ENCODE measurements around the gene KNCN.

KNCN gene

GRCh38 chr1:46553506-46553905 lies 2.1 kb upstream of the KNCN start:
- no peak overlapping the region for H3K27ac ChIP-seq
- peaks cover 0 to 30% (median 4%) of the 10 kb centered on the region in 11 experiments; a peak in 9 of 22 replicates for H4K20me1 ChIP-seq
- no peaks in the 10 kb centered on the region for H3K9me3 ChIP-seq (replicated peaks in 1 of 11)
- no peak overlapping the region for H3K4me2 ChIP-seq
- peaks cover 0 to 9% (median 5%) of the 10 kb centered on the region in 10 experiments; a peak in 5 of 20 replicates for H3K4me1 ChIP-seq
- H3K9ac ChIP-seq, result no peak overlapping the region
- peaks cover 4 to 17% (median 13%) of the 10 kb centered on the region in 11 experiments; a peak in 19 of 22 replicates for H3K36me3 ChIP-seq
- no peak for TF ChIP-seq Cebpa-rat (IDR thresholded peaks at IDR 0.05)
- no peaks in the 10 kb centered on the region for H3K27me3 ChIP-seq
- H3K4me3 ChIP-seq, result no peak overlapping the region

DNA sequence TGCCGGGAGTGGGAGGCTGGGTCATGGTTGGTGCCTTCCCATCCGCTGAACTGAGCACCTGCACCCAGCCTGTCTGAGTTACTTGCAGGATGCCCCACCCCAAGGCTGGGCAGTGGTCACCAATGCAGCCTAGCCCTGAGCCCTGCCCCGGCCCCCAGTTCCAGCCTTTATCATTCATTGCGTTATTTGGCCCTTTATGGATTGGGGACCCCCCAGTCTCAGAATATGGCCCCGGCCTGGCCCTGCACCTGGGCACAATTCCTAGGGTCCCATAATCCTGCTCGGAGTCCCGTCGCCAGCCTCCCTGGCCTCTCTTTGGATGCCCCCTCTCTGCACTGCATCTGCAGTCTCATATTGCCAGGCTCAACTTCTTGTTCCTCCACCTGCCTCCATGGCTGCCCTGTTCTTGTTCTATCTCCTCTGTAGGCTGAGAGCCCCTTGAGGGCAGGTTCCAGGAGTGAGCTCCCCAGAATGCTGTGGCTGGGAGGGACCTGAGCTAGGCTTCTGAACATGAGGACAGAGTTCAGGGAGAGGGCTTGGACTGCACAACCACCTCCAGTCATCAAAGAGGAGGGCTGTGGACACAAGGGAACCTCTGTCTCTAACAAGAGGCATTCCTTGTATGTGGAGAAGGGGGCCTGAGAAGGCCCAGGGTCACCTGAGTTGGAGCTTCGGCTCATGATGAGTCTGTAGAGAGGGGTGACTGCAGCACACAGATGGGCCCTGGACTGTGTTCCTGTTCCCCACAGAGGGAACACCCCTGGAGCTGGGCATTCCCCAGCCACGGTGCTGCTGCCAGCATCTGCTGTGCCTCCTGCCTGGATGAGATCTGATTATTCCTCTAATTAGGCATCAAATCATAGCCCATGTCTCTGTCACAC lies 1.1 kb upstream of the KNCN start:
- Histone ChIP-seq H3K9me3 (replicated peaks in 1 of 11) (no peaks in the 10 kb centered on the region), H3K27ac (no peak overlapping the region), H3K27me3 (no peaks in the 10 kb centered on the region), H3K4me1 (peaks cover 0 to 9% (median 5%) of the 10 kb centered on the region in 10 experiments; a peak in 5 of 20 replicates), H3K36me3 (peaks cover 0 to 7% (median 4%) of the 10 kb centered on the region in 11 experiments; a peak in 9 of 22 replicates), H3K4me2 (no peak overlapping the region), H3K4me3 (no peak overlapping the region), H3K9ac (no peak overlapping the region), H4K20me1 (peaks cover 0 to 21% (median 0%) of the 10 kb centered on the region in 11 experiments; a peak in 8 of 22 replicates)
- TF ChIP-seq Cebpa-rat (IDR thresholded peaks at IDR 0.05), result no peak

GRCh38 chr1:46550751-46551231 lies 656 bp downstream of the KNCN start:
- Histone ChIP-seq H3K27ac (no peak overlapping the region), H3K4me2 (no peak overlapping the region), H3K4me3 (no peak overlapping the region), H4K20me1 (peaks cover 0 to 6% (median 0%) of the 10 kb centered on the region in 11 experiments; a peak in 2 of 22 replicates), H3K9ac (no peak overlapping the region), H3K9me3 (replicated peaks in 1 of 11) (no peaks in the 10 kb centered on the region), H3K36me3 (no peaks in the 10 kb centered on the region), H3K27me3 (no peaks in the 10 kb centered on the region), H3K4me1 (peaks cover 0 to 10% (median 6%) of the 10 kb centered on the region in 10 experiments; a peak in 5 of 20 replicates)
- TF ChIP-seq Cebpa-rat (IDR thresholded peaks at IDR 0.05), result no peak

- peak overlapping the region in 3 of 11 experiments; percentile 11 to 26 (median 12); a peak in 4 of 22 replicates for H3K4me2 ChIP-seq
- H3K4me3 ChIP-seq, result no peak overlapping the region
- H3K27me3 ChIP-seq, result no peaks in the 10 kb centered on the region
- no peaks in the 10 kb centered on the region for H3K9me3 ChIP-seq (replicated peaks in 1 of 11)
- TF ChIP-seq Cebpa-rat (IDR thresholded peaks at IDR 0.05), result no peak
- peak overlapping the region in 2 of 11 experiments; percentile 18 to 50; a peak in 3 of 22 replicates for H3K27ac ChIP-seq
- H4K20me1 ChIP-seq, result peaks cover 0 to 3% (median 0%) of the 10 kb centered on the region in 11 experiments; a peak in 2 of 22 replicates
- H3K4me1 ChIP-seq, result peaks cover 0 to 10% (median 6%) of the 10 kb centered on the region in 10 experiments; a peak in 5 of 20 replicates
- H3K36me3 ChIP-seq, result no peaks in the 10 kb centered on the region
- 0 out of 22 replicates have a peak overlapping the region, but pooled peaks of 1 of the 11 experiments have one; percentile 9 for H3K9ac ChIP-seq
Measured at GRCh38 chr1:46549697-46550681, 1.5 kb downstream of the KNCN start.

GRCh38 chr1:46547481-46548383 lies 3.7 kb downstream of the KNCN start:
- H3K4me3 ChIP-seq, result no peak overlapping the region
- no peak overlapping the region; a peak in 1 of 22 replicates for H3K4me2 ChIP-seq
- H3K9ac ChIP-seq, result no peak overlapping the region
- H3K27ac ChIP-seq, result no peak overlapping the region
- no peaks in the 10 kb centered on the region for H3K9me3 ChIP-seq (replicated peaks in 1 of 11)
- H3K27me3 ChIP-seq, result peaks cover 0 to 14% (median 5%) of the 10 kb centered on the region in 11 experiments; a peak in 6 of 22 replicates
- H4K20me1 ChIP-seq, result no peaks in the 10 kb centered on the region
- TF ChIP-seq Cebpa-rat (IDR thresholded peaks at IDR 0.05), result no peak
- H3K4me1 ChIP-seq, result peaks cover 0 to 10% (median 6%) of the 10 kb centered on the region in 10 experiments; a peak in 5 of 20 replicates
- no peaks in the 10 kb centered on the region for H3K36me3 ChIP-seq

GRCh38 chr1:46546210-46546609 lies 5.2 kb downstream of the KNCN start:
- Histone ChIP-seq H3K9ac (no peak overlapping the region), H3K9me3 (replicated peaks in 1 of 11) (no peaks in the 10 kb centered on the region), H3K36me3 (no peaks in the 10 kb centered on the region), H3K27ac (no peak overlapping the region), H3K4me1 (peaks cover 0 to 10% (median 6%) of the 10 kb centered on the region in 10 experiments; a peak in 5 of 20 replicates), H4K20me1 (no peaks in the 10 kb centered on the region), H3K4me3 (no peak overlapping the region), H3K27me3 (peaks cover 0 to 14% (median 5%) of the 10 kb centered on the region in 11 experiments; a peak in 6 of 22 replicates), H3K4me2 (peak overlapping the region in 1 of 11 experiments; percentile 11; a peak in 1 of 22 replicates)
- TF ChIP-seq Cebpa-rat (IDR thresholded peaks at IDR 0.05), result no peak

GRCh38 chr1:46545784-46546183 lies 5.7 kb downstream of the KNCN start:
- Histone ChIP-seq H3K4me1 (peaks cover 0 to 10% (median 6%) of the 10 kb centered on the region in 10 experiments; a peak in 5 of 20 replicates), H3K4me3 (no peak overlapping the region), H3K9me3 (replicated peaks in 1 of 11) (no peaks in the 10 kb centered on the region), H3K36me3 (no peaks in the 10 kb centered on the region), H3K9ac (no peak overlapping the region), H4K20me1 (no peaks in the 10 kb centered on the region), H3K27ac (no peak overlapping the region), H3K27me3 (peaks cover 0 to 14% (median 5%) of the 10 kb centered on the region in 11 experiments; a peak in 6 of 22 replicates), H3K4me2 (peak overlapping the region in 1 of 11 experiments; percentile 11; a peak in 1 of 22 replicates)
- no peak for TF ChIP-seq Cebpa-rat (IDR thresholded peaks at IDR 0.05)
